Colonic mucosa (tissue), 4 donors: ENCODE results near the gene TRIM7. TPM values are rescaled to one million over a fixed set of nuclear protein-coding genes. Genes with fewer than 3 reads are reported as not detected.

Source experiments
- DNase-seq: peaks from one replicate; pipeline ENCODE4 v3.0.0-alpha.2; 2020
- H3K27ac ChIP-seq: fragments of 200-600 bp; one replicate; pipeline ENCODE4 v1.8.0; 2021
- H3K27me3 ChIP-seq: fragments of 200-600 bp; one replicate; pipeline ENCODE4 v1.8.0; 2021
- H3K36me3 ChIP-seq: fragments of 200-600 bp; one replicate; pipeline ENCODE4 v1.8.0; 2021
- H3K4me1 ChIP-seq: fragments of 200-600 bp; one replicate; pipeline ENCODE4 v1.8.0; 2021; ENCODE audit warnings: mild to moderate bottlenecking
- H3K4me3 ChIP-seq: fragments of 200-600 bp; one replicate; pipeline ENCODE4 v1.8.0; 2021
- H3K9ac ChIP-seq, 2 donors: one replicate each; pipeline ENCODE4 v1.7.0; 2013; ENCODE audit warnings: control low read depth in 2 of 2, low read depth in 2 of 2, low read length in 2 of 2
- H3K9me3 ChIP-seq: fragments of 200-600 bp; one replicate; pipeline ENCODE4 v1.8.0; 2021
- CTCF ChIP-seq: fragments of 200-600 bp; IDR thresholded peaks from one replicate; pipeline ENCODE4 v1.8.0; 2022; ENCODE audit warnings: antibody characterized with exemption, mild to moderate bottlenecking
- intact Hi-C: fragments of 100-400 bp; cut with DNase I; formaldehyde crosslinking; loops from one replicate; pipeline ENCODE4 v1.14.1; 2022
- total RNA-seq, 2 donors: library from RNA; stranded (reverse); fragmentation: NEBNext Ultra II Directional in 1 of 2; extraction: Animal tissue kit (Norgen Biotek cat#: 25700) in 1 of 2; gene quantifications; one replicate each; pipeline ENCODE4 v1.2.1, GENCODE V29; 2021
- donor health status: healthy.
- donor health status: DM: no; HTN: no; CAD: no.
- donor health status: DM: no; HTN: no; CAD: no.

The TRIM7 gene
- total RNA-seq, 2 donors from 2014 or later, result 6.8 to 8.7 TPM

GRCh38 chr5:181237729-181238385 lies 32.9 kb upstream of the TRIM7 start:
- Histone ChIP-seq H3K9me3 (no peaks in the 10 kb centered on the region), H3K27ac (no peak overlapping the region), H3K9ac (no peak overlapping the region), H3K4me3 (no peak overlapping the region), H3K36me3 (peaks cover 39% of the 10 kb centered on the region), H3K27me3 (no peaks in the 10 kb centered on the region), H3K4me1 (peaks cover 9% of the 10 kb centered on the region)
- TF ChIP-seq CTCF, result no peak
- intact Hi-C loops, result no loop called here
- DNase-seq, result no peak

DNA sequence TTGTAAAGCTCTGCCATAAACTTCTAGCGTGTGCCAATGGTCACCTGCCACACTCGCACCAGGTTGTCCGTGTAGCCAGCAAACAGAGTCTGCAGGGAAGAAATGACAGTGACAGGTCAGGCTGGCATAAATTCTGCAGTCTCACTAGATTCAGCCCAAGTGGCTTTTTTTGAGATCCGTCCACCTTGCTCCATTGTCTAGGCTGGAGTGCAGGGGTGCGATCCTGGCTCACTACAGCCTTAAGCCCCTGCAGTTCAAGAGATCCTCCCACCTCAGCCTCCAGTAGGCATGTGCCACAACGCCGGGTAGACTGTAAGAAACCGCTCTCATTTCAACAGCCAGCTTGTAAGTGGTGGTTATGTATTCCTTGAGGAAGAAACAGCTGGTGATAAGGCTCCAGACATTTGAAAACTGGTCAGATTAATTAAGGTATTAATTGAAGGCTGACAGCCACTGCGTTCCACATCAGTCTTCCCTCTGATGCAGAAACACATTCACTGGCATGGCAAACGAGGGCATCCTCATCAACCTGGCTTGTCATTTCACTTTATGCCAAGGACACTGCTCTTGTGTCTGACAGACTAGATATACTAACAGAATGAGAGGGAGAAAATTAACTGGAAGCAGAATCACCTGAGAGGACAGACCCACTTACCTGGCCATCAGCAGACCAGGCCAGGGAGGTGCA lies 32.1 kb upstream of the TRIM7 start:
- TF ChIP-seq CTCF, result no peak
- no peak for DNase-seq
- Histone ChIP-seq H3K4me1 (peaks cover 9% of the 10 kb centered on the region), H3K36me3 (peaks cover 39% of the 10 kb centered on the region), H3K9me3 (no peaks in the 10 kb centered on the region), H3K27ac (no peak overlapping the region), H3K27me3 (no peaks in the 10 kb centered on the region), H3K4me3 (no peak overlapping the region), H3K9ac (no peak overlapping the region)
- intact Hi-C loops, result no loop called here

DNA sequence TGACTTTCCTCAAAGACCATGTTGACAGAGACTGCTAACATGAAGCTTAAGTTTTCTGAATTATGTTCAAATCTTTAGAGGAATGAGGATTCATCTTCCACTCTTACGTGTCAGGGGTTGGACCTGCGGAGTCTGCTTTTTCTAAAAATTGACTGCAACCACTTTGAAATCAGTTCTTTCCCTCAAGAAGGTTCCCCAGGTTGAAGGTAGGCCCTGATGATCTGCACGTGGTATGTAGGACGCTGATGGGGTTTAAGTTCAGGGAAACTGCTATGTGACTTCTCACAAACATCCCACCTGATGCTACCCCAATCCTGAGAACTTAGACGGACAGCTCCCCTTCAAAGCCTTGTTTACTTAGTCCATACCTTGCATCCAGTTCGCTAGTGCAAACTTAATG lies 31.5 kb upstream of the TRIM7 start:
- no peak overlapping the region for H3K9ac ChIP-seq
- no peak for DNase-seq
- no peak overlapping the region for H3K27ac ChIP-seq
- H3K36me3 ChIP-seq, result peaks cover 37% of the 10 kb centered on the region
- peaks cover 4% of the 10 kb centered on the region for H3K4me1 ChIP-seq
- no peak overlapping the region for H3K4me3 ChIP-seq
- no peaks in the 10 kb centered on the region for H3K27me3 ChIP-seq
- intact Hi-C loops, result no loop called here
- TF ChIP-seq CTCF, result no peak
- H3K9me3 ChIP-seq, result no peaks in the 10 kb centered on the region

GRCh38 chr5:181235689-181236366 lies 30.8 kb upstream of the TRIM7 start:
- intact Hi-C loops, result no loop called here
- no peaks in the 10 kb centered on the region for H3K9me3 ChIP-seq
- DNase-seq, result no peak
- H3K27ac ChIP-seq, result no peak overlapping the region
- H3K36me3 ChIP-seq, result peaks cover 33% of the 10 kb centered on the region
- no peaks in the 10 kb centered on the region for H3K4me1 ChIP-seq
- no peak overlapping the region for H3K9ac ChIP-seq
- no peaks in the 10 kb centered on the region for H3K27me3 ChIP-seq
- no peak for TF ChIP-seq CTCF
- H3K4me3 ChIP-seq, result no peak overlapping the region

DNA sequence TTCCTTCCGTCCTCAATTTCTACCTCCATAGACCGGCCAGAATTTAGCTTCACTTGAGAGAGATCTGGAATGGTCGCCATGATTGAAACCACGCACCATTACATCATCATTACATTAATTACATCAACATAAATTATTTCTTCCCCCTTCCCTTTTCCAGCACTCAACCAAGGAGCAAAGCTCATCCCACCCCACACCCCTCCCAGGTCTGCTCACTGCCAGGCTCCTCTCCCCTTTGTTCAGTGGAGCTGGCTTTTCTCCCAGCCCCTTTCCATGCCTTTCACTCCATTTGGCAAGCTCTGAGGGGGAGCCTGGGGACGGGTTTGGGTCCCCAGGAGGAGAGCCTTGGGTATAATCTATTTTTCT lies 30.3 kb upstream of the TRIM7 start:
- TF ChIP-seq CTCF, result no peak
- no peaks in the 10 kb centered on the region for H3K27me3 ChIP-seq
- peaks cover 33% of the 10 kb centered on the region for H3K36me3 ChIP-seq
- no peaks in the 10 kb centered on the region for H3K9me3 ChIP-seq
- no peak for DNase-seq
- H3K4me1 ChIP-seq, result no peaks in the 10 kb centered on the region
- H3K27ac ChIP-seq, result no peak overlapping the region
- no peak overlapping the region for H3K4me3 ChIP-seq
- intact Hi-C loops, result no loop called here
- no peak overlapping the region for H3K9ac ChIP-seq
